Type B pancreatic cell (in vitro differentiated cells): ENCODE results near the gene PLA2G2D. TPM values are rescaled to one million over a fixed set of nuclear protein-coding genes. Genes with fewer than 3 reads are reported as not detected.

Experiments
- DNase-seq: peaks from one replicate; pipeline ENCODE4 v3.0.0; 2021; ENCODE audit warnings: mixed read lengths; ENCODE audit not compliant: unreplicated experiment; ENCODE audit errors: extremely low spot score
- H3K27ac Mint-ChIP-seq: 2 replicates; pipeline ENCODE4 v1.8.0; 2021; ENCODE audit warnings: mild to moderate bottlenecking, mixed read lengths
- H3K27me3 Mint-ChIP-seq: 2 replicates; pipeline ENCODE4 v1.8.0; 2021; ENCODE audit warnings: mixed read lengths
- H3K36me3 Mint-ChIP-seq: 2 replicates; pipeline ENCODE4 v1.8.0; 2021; ENCODE audit warnings: mixed read lengths
- H3K4me1 Mint-ChIP-seq: one replicate; pipeline ENCODE4 v1.8.0; 2021; ENCODE audit warnings: mixed read lengths; ENCODE audit not compliant: unreplicated experiment
- H3K4me3 Mint-ChIP-seq: 2 replicates; pipeline ENCODE4 v1.8.0; 2021; ENCODE audit warnings: mild to moderate bottlenecking, mixed read lengths
- H3K9me3 Mint-ChIP-seq: 2 replicates; pipeline ENCODE4 v1.8.0; 2021; ENCODE audit warnings: mixed read lengths
- total RNA-seq: library from RNA; stranded (reverse); gene quantifications from 2 replicates; pipeline ENCODE4 v1.2.1, GENCODE V29; 2021; ENCODE audit warnings: low replicate concordance
- TF ChIP-seq, protein P1 (sequence below): fragments of 200-600 bp; sonication (generic); conservative IDR thresholded peaks from 2 replicates; pipeline ENCODE4 v1.5.0; 2021; ENCODE audit warnings: antibody characterized with exemption, mild to moderate bottlenecking

PLA2G2D gene
- total RNA-seq, 1 donor from 2014 or later: not detected

DNA sequence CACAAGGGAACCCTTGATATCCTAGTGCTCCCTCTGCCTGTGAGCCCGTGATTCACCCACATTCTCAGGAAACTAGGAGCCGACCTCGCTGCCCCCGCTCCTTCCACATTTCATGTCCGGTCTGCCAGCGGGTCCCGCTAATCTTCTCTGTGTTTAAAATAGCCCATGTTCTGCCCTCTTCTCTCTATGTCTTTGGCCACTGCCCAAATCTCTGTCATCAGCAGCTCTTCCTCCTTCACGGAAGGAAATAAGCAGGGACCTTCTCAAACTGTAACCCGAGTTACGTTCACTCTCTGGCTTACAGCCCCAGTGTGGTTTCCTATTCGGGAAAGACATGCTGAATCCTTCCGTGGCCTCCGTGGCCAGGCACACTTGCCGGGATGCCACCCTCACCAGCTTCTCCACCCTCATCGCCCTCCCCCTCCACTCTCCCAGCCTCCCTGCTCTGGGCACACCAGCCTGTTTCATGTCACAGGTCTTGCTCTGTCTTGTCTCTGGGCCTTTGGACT lies 45.4 kb upstream of the PLA2G2D start:
- H3K27ac Mint-ChIP-seq: no peak overlapping the region
- TF ChIP-seq, protein P1, sequence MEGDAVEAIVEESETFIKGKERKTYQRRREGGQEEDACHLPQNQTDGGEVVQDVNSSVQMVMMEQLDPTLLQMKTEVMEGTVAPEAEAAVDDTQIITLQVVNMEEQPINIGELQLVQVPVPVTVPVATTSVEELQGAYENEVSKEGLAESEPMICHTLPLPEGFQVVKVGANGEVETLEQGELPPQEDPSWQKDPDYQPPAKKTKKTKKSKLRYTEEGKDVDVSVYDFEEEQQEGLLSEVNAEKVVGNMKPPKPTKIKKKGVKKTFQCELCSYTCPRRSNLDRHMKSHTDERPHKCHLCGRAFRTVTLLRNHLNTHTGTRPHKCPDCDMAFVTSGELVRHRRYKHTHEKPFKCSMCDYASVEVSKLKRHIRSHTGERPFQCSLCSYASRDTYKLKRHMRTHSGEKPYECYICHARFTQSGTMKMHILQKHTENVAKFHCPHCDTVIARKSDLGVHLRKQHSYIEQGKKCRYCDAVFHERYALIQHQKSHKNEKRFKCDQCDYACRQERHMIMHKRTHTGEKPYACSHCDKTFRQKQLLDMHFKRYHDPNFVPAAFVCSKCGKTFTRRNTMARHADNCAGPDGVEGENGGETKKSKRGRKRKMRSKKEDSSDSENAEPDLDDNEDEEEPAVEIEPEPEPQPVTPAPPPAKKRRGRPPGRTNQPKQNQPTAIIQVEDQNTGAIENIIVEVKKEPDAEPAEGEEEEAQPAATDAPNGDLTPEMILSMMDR: no peak

GRCh38 chr1:20160034-20160433 lies 40.7 kb upstream of the PLA2G2D start:
- no peak for DNase-seq
- Mint-ChIP-seq H3K4me1 (no peaks in the 10 kb centered on the region), H3K36me3 (no peaks in the 10 kb centered on the region), H3K27me3 (peaks cover 8% of the 10 kb centered on the region), H3K9me3 (peaks cover 5% of the 10 kb centered on the region), H3K4me3 (no peak overlapping the region), H3K27ac (no peak overlapping the region)
- TF ChIP-seq, protein P1: no peak

More for the DNA sequence above, 45.4 kb upstream of the PLA2G2D start:
- Mint-ChIP-seq H3K36me3 (no peaks in the 10 kb centered on the region), H3K4me3 (no peak overlapping the region), H3K27me3 (peaks cover 23% of the 10 kb centered on the region), H3K4me1 (no peaks in the 10 kb centered on the region), H3K9me3 (peaks cover 6% of the 10 kb centered on the region)
- no peak for DNase-seq

GRCh38 chr1:20158358-20159070 lies 39.2 kb upstream of the PLA2G2D start:
- Mint-ChIP-seq H3K27ac (no peak overlapping the region), H3K9me3 (peaks cover 4% of the 10 kb centered on the region), H3K36me3 (no peaks in the 10 kb centered on the region), H3K4me1 (peaks cover 6% of the 10 kb centered on the region), H3K4me3 (no peak overlapping the region), H3K27me3 (peaks cover 3% of the 10 kb centered on the region)
- TF ChIP-seq, protein P1: no peak
- no peak for DNase-seq

- H3K36me3 Mint-ChIP-seq: no peaks in the 10 kb centered on the region
- TF ChIP-seq, protein P1: no peak
- no peaks in the 10 kb centered on the region for H3K27me3 Mint-ChIP-seq
- H3K9me3 Mint-ChIP-seq: peaks cover 4% of the 10 kb centered on the region
- no peak for DNase-seq
- peaks cover 6% of the 10 kb centered on the region for H3K4me1 Mint-ChIP-seq
- peak overlapping the region; percentile 50 for H3K27ac Mint-ChIP-seq
- H3K4me3 Mint-ChIP-seq: peak overlapping the region; percentile 41
Measured at GRCh38 chr1:20154301-20154831, 35.0 kb upstream of the PLA2G2D start.

DNA sequence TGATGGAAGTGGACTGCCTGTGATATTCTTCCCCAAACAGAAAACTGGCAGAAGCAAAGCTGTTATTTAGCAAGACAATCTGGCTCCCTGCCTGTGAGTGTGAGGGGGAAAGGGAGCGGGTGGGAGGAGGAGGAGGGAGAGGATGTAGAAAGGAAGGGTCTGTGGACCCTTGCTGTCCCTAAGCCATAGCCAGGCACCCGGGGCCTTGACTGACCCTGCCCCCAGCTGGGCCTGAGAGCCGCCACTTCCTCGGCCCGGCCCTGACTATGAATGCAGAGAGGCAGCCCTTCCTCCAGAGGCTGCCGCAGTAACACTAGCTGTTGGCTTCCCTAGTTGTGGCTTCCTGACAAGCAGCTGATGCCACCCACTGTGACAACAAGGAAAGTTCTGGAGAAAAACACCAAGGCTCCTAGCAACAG lies 33.7 kb upstream of the PLA2G2D start:
- Mint-ChIP-seq H3K27ac (peak overlapping the region; percentile 58), H3K4me1 (peaks cover 6% of the 10 kb centered on the region), H3K9me3 (peaks cover 4% of the 10 kb centered on the region), H3K27me3 (no peaks in the 10 kb centered on the region), H3K36me3 (no peaks in the 10 kb centered on the region), H3K4me3 (no peak overlapping the region)
- TF ChIP-seq, protein P1: no peak
- DNase-seq: no peak
